Astrocyte of the cerebellum (primary cell): ENCODE data around the gene ZNF627.
A peak's percentile ranks its signal among the peaks of the same experiment; 100 is the strongest.

Experiments used
- DNase-seq: peaks from one replicate; pipeline ENCODE4 v3.0.0-alpha.2; 2011; ENCODE audit warnings: low read depth
- H3K4me3 ChIP-seq: 2 replicates; pipeline ENCODE4 v1.5.1; 2011; ENCODE audit warnings: mild to moderate bottlenecking, low read depth, low read length, moderate library complexity
- in situ Hi-C: cut with HindIII; loops from 2 replicates; pipeline ENCODE4 v1.10.0; 2017; ENCODE audit warnings: low sequenced_read_pairs
- TF ChIP-seq, protein P1 (sequence below): IDR thresholded peaks from 2 replicates; pipeline ENCODE4 v1.5.1; 2012; ENCODE audit warnings: low read length, low read depth, moderate library complexity, mild to moderate bottlenecking; ENCODE audit errors: missing control alignments

ZNF627 gene

DNA sequence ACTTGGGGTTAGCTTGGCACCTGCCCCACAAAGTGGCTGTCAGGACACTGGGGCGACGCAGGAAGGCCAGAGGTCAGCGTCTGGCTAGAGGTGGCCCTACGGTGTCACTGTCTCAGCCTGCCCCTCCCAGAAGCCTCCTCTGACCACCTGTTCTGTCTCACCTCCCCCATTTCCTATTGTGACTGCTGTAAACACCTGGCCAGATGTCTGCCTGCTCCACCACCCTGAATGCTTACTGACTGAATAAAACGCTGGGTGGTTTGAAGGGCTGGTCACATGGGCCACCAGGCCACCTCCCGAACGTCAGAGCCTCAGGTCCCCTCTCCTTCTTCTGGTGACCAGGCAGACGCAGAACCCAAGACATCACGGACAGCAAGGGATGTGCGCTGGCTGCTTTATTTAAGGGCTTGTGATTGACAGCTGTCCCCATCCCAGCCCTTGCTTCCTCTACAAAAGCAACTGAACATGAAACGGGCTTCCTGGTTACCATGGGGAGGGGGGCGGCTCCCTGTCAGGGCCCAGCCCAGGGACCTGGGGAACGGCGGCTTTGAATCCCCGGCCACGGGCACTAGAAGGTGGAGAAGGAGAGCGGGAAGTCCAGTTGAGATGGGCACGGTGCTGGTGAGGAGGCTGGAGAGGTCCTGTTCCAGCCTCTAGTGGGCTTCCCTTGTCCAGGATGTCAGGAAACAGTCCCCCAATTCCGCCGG, 44.5 kb upstream of the ZNF627 start:
- no peak overlapping the region for H3K4me3 ChIP-seq
- TF ChIP-seq, protein P1, sequence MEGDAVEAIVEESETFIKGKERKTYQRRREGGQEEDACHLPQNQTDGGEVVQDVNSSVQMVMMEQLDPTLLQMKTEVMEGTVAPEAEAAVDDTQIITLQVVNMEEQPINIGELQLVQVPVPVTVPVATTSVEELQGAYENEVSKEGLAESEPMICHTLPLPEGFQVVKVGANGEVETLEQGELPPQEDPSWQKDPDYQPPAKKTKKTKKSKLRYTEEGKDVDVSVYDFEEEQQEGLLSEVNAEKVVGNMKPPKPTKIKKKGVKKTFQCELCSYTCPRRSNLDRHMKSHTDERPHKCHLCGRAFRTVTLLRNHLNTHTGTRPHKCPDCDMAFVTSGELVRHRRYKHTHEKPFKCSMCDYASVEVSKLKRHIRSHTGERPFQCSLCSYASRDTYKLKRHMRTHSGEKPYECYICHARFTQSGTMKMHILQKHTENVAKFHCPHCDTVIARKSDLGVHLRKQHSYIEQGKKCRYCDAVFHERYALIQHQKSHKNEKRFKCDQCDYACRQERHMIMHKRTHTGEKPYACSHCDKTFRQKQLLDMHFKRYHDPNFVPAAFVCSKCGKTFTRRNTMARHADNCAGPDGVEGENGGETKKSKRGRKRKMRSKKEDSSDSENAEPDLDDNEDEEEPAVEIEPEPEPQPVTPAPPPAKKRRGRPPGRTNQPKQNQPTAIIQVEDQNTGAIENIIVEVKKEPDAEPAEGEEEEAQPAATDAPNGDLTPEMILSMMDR: no peak
- DNase-seq: no peak
- in situ Hi-C loops: no loop called here

DNA sequence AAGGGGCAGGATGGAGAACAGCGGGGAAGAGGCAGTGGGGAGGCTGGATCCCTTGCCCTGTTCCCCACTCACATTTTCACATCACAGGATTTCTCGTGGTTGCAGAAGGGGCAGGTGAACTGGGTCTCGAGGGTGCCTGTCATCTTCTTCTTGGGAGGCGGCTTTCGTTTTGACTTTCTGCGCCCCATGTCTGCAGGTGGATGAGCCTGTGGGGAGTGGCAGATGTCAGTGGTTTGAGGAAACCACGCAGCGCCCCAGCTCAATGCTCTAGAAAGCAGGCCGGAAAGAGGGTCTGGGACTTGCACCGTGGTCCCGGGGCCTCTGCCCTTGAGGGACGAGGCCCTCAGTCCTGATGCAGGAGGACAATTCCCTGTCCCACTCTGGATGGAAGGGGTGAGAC, 43.1 kb upstream of the ZNF627 start:
- in situ Hi-C loops: no loop called here
- TF ChIP-seq, protein P1: no peak

DNA sequence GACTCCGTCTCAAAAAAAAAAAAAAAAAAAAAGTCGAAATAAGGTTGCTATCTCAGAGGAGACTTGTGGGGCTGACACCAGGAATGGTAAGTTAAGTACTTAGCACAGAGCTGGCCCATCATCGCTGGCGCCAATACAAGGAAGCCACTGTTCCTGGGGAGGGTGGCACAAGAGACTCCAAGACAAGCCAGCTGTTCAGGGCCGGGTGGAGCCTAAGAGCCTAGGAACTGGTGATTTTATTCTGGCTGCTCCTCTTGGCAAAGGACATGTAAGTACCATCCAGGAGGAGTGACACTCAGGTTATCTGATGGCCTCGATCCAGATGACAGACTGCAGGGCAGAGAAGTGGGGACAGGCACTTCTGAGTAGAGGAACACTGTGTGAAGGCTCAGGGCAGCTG, 42.0 kb upstream of the ZNF627 start:
- no peak overlapping the region for H3K4me3 ChIP-seq
- no peak for DNase-seq
- in situ Hi-C loops: no loop called here
- TF ChIP-seq, protein P1: no peak

More for the DNA sequence above, 43.1 kb upstream of the ZNF627 start:
- no peak overlapping the region for H3K4me3 ChIP-seq
- no peak for DNase-seq

DNA sequence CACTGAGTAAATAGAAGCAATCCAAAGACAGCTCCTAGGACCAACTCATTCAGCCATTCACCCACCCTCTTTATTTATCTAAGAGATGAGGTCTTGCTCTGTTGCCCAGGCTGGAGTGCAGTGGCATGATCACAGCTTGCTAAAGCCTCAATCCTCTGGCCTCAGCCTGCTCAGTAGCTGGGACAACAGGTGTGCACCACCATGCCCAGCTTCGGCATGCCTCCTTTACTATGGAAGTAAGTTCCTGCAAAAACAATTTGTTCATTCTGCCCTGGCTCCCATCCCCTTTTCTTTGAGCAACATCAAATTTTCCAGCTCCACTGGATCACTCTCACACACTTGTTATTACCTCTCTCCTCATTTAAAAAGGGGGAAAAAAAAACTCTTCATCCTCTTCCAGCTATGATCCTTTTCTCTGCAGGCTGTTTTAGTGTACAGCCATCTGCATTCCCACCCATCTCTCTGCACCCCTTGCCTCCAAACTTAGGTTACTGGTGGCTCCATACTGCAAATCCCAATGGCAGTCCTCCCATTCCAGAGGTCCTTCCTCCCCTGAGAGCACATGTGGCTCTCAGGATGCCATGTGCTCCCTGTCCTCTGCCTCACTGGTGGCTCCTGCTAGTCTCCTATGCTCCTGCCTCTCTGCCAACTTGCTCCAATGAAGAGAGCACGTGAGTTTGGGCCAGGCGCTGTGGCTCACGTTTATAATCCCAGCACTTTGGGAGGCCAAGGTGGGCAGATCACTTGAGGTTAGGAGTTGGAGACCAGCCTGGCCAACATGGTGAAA, 40.5 kb upstream of the ZNF627 start:
- TF ChIP-seq, protein P1: no peak
- no peak overlapping the region for H3K4me3 ChIP-seq
- DNase-seq: no peak
- in situ Hi-C loops: no loop called here

DNA sequence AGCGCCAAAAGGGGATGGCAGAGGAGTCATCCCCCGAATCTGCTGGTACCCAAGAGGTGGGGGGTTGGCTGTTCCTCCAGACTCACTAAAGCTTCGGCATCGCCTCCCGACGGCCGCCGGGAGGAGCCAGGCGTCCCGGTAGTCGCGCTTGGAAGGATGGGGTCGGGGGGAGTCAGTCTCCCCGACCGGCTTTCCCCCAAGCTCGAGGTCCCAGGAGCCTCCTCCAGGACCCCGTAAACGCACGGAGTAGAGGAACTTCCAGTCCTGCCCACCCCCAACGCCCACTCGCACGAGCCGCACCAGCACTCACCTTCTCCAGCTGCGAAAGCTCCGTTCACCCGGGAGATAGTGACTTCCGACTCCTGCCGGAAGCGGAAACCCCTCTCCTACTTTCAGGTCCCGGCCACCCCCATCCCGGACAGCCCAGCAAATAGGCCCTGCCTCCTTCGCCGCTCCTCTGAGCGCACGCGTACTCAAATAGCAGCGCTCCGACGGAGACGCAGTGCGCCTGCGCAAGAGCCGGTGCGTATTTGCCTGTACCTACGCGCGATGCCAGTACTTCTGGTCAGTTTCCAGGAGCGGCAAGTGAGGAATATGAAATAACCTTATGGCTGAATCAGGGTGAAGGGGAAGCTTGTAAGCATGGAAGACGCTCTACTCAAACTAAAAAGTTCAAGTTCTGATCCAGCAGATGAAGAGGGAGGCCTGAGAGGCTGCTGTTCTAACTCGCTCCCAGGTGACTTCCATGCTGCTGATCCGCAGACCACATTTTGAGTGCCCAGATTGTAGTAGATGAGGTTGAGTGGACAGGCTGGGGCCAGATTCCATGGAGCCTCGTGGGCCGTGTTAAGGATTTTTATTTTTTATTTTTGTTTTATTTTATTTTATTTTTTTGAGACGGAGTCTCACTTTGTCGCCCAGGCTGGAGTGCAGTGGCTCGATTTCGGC, 38.1 kb upstream of the ZNF627 start, which contains the start of gene ELOF1:
Gene ELOF1 (minus strand): TSS at position 350 of the 948 bp plus-strand sequence. CDS start 4,883 bp downstream, outside the sequence.
- in situ Hi-C loops: no loop called here
- peak; percentile 96 for DNase-seq
- TF ChIP-seq, protein P1: peak; percentile 42
- H3K4me3 ChIP-seq: peak within 1 kb of the TSS; percentile 98
